ENCODE data around the gene MUL1.

- TF ChIP-seq CTCF (conservative IDR thresholded peaks at IDR 0.05 in 1 of 2, IDR thresholded peaks at IDR 0.05 in 1 of 2; ENCODE audit: low read depth in 1 of 2, low read length in 2 of 2) (no peak), EZH2 (IDR thresholded peaks at IDR 0.05; ENCODE audit: low read length, missing control alignments) (no peak)
Measured at GRCh38 chr1:20491866-20492265, 16.1 kb downstream of the MUL1 start.

Measured in fibroblast of lung (primary cell).